22Rv1 (cell line): ENCODE measurements around the gene PGPEP1.

Experiments
- ZFX ChIP-seq: fragments of 450-650 bp; IDR thresholded peaks from 2 replicates; pipeline ENCODE4 v1.6.1; 2017; ENCODE audit warnings: antibody characterized with exemption, borderline replicate concordance
- TF ChIP-seq, protein P1 (sequence below): fragments of 450-650 bp; IDR thresholded peaks from 2 replicates; pipeline ENCODE4 v1.5.1; 2017; ENCODE audit warnings: mild to moderate bottlenecking

DNA sequence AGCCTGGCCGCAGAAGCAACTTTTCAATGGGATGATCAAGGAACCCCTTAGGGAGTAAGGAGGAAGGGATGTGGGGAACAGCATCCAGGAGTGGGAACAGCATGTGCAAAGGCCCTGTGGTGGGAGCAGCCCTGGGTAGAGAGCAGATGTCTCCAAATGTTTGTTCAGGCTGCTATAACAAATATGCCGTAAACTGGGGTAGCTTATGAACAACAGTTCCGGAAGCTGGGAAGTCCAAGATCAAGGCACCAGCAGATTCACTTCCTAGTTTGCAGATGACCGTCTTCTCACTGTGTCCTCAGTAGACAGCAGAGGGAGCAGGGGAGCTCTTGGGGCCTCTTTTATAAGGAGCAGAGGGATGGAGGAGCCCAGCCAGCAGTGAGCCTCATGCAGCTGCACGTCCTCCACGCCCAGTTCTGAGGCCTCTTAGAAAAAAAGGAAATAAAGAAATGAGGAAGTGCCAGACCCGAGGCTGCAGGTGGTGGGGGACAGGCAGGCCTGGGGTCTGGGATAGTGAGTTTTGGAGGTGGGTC, 61.2 kb downstream of the PGPEP1 start:
- TF ChIP-seq, protein P1, sequence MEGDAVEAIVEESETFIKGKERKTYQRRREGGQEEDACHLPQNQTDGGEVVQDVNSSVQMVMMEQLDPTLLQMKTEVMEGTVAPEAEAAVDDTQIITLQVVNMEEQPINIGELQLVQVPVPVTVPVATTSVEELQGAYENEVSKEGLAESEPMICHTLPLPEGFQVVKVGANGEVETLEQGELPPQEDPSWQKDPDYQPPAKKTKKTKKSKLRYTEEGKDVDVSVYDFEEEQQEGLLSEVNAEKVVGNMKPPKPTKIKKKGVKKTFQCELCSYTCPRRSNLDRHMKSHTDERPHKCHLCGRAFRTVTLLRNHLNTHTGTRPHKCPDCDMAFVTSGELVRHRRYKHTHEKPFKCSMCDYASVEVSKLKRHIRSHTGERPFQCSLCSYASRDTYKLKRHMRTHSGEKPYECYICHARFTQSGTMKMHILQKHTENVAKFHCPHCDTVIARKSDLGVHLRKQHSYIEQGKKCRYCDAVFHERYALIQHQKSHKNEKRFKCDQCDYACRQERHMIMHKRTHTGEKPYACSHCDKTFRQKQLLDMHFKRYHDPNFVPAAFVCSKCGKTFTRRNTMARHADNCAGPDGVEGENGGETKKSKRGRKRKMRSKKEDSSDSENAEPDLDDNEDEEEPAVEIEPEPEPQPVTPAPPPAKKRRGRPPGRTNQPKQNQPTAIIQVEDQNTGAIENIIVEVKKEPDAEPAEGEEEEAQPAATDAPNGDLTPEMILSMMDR: peak; percentile 27
- TF ChIP-seq ZFX: no peak
